GM12873 (cell line): ENCODE data around the gene ASIC3.
A peak's percentile ranks its signal among the peaks of the same experiment; 100 is the strongest.

Experiments used
- CTCF ChIP-seq: IDR thresholded peaks from 2 replicates; pipeline ENCODE4 v1.5.1; 2012; ENCODE audit warnings: low read depth, mild to moderate bottlenecking, moderate library complexity, low read length, control low read depth; ENCODE audit not compliant: insufficient read depth; ENCODE audit errors: missing control alignments

The ASIC3 gene

GRCh38 chr7:151020231-151020630 is 28.1 kb upstream of the ASIC3 start:
- TF ChIP-seq CTCF = no peak

DNA sequence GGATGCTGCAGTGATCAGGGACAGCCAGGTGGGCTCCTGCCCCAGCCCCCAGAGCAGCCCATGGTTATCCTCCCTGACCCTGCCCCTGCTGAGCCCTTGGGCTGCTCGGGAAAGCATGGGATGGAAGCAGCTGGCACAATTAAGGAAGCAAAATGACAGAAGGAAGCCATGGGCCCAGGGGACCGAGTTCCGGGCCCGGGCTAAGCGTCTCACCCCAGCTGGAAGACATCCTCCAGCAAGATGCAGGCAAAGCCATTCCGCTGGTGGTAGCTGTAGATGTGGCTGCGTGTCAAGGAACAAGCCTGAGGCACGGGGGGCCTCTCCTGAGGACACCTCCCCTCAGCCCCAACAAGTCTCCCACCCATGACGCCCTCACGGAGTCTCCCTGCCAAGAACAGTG is 25.1 kb upstream of the ASIC3 start:
- no peak for TF ChIP-seq CTCF

- TF ChIP-seq CTCF = no peak
Measured at GRCh38 chr7:151024435-151025056, 23.8 kb upstream of the ASIC3 start, which contains the start of gene ATG9B. Gene ATG9B, minus strand, starts transcription at chr7:151024494. Its CDS starts 71 bp downstream, at chr7:151024423.

DNA sequence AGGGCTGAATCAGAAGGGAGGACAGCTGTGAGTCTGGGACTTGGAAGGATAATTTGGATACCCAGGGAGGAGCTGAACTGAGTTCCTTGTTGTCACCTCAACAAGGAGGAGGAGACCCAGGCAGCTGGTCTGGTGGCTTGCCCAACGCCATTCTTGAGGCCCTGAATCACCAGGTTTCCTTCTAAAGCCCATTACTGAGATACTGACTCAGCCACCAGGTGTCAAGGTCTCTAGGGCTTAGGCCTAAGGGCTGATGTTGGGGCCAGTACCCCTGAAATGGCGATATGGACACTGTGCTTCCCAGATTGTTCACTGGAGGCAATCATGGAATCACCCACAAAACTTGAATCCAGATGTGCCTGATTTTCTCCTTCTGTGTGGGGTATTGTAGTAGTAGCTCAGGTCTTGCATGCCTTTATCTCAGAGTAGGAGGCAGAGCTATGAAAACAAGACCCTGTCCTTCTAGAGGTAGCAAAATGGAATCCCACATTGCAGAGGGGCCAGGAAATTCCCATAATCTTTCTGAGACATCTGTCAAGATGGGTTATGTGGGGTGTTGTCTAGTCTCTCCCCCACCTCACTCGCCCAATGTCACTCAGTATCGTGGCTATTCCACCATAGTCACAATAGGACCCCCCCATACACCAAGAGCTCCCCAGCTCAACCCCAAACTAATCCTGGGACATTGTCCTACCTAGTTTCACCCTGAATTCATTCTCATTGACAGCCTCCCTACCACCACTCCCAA is 22.2 kb upstream of the ASIC3 start:
- TF ChIP-seq CTCF = no peak

DNA sequence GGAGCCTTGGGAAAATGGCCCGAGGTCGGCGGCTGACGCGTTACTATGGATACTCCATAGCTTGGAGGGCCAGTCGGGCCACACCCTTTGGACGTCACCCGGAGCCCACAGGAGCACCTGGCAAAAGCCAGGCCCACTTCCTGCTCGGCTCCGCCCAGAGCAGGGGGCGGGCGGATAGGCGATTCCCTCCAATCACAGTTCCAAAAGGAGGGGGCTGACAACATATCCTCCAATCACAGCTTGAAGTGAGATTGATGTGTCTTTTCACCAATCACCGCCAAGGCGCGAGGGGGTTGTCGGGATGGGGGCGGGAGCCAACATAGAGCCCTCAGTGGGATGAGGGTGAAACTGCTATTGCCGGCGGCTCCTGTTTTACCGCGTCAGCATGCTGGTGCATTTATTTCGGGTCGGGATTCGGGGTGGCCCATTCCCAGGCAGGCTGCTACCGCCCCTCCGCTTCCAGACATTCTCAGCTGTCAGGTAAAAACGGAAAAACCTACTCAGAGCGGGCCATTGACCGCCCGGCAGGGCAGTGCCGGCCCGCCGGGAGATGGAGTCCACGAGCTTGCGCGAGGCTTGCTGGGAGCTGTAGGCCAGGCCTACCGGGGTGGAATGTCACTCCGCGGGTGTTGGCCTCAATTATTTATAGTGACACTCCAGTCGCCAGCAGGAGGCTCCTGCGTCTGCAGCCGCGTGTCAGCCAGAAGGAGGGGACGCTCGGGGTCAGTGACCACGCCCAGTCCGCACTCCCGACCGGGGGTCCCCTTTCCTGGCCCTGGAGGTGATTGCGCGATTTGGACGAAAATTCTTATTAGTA is 20.0 kb upstream of the ASIC3 start, which contains the start of gene ABCB8:
TSS of gene ABCB8 (plus strand) at position 320 of the 817 bp plus-strand sequence. CDS start at position 386, 66 bp downstream.
- TF ChIP-seq CTCF = peak; percentile 39

DNA sequence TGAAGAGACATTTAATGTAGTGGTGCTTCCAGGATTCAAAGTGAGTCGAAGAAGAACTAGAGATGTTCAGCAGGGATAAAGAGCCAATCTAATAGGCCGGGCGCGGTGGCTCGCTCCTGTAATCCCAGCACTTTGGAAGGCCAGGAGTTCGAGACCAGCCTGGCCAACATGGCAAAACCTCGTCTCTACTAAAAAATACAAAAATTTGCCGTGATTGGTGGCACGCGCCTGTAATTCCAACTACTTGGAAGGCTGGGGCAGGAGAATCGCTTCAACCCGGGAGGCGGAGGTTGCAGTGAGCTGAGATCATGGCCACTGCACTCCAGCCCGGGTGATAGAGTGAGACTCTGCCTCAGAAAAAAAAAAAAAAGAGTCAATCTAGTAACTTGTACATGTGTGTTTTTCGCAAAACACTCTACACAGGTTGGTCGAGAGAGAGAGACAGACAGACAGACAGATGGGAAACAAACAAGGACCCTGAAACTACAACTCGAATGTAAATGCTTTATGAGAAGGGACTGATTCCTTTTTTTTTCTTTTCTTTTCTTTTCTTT is 19.3 kb upstream of the ASIC3 start:
- no peak for TF ChIP-seq CTCF

- no peak for TF ChIP-seq CTCF
Measured at GRCh38 chr7:151031011-151031410, 17.3 kb upstream of the ASIC3 start.
